ENCODE data around the gene ADGRL3. TPM values are rescaled to one million over a fixed set of nuclear protein-coding genes. Genes with fewer than 3 reads are reported as not detected.

Gene ADGRL3
- total RNA-seq, 3 donors from 2014 or later (not counting 1 experiment from before 2014, with no cell fraction given), result not detected

- Histone ChIP-seq H3K4me3 (ENCODE audit: low read length) (no peak overlapping the region), H3K27ac (ENCODE audit: low read length) (no peak overlapping the region), H3K4me1 (ENCODE audit: control insufficient read depth, insufficient read depth, low read length) (no peaks in the 10 kb centered on the region), H3K27me3 (ENCODE audit: control insufficient read depth, insufficient read depth, low read length) (no peaks in the 10 kb centered on the region), H3K36me3 (ENCODE audit: control insufficient read depth, insufficient read depth, low read length) (no peaks in the 10 kb centered on the region), H3K9me3 (ENCODE audit: control insufficient read depth, insufficient read depth, low read length) (no peaks in the 10 kb centered on the region)
- Mint-ChIP-seq H3K27ac (no peak overlapping the region), H3K4me1 (no peaks in the 10 kb centered on the region), H3K36me3 (no peaks in the 10 kb centered on the region), H3K9me3 (peaks cover 6 to 12% of the 10 kb centered on the region in 2 donors), H3K4me3 (no peak overlapping the region), H3K27me3 (ENCODE audit: low read depth in 2 of 2) (no peaks in the 10 kb centered on the region)
- intact Hi-C loops (cut with micrococcal nuclease), result no loop called here
- no peak for TF ChIP-seq CTCF (IDR thresholded peaks at IDR 0.05)
- WGBS (ENCODE audit: insufficient coverage), result no CpG with 5 or more reads among the region's 1 CpG
- no peak for ATAC-seq
- DNase-seq, result no peak
Measured at GRCh38 chr4:61648264-61648663, 448.1 kb downstream of the ADGRL3 start.

- no peak overlapping the region for H3K4me3 Mint-ChIP-seq
- H3K36me3 Mint-ChIP-seq, result no peaks in the 10 kb centered on the region
- WGBS (ENCODE audit: insufficient coverage), result no CpG with 5 or more reads among the region's 2 CpGs
- Histone ChIP-seq H3K27me3 (ENCODE audit: control insufficient read depth, insufficient read depth, low read length) (no peaks in the 10 kb centered on the region), H3K9me3 (ENCODE audit: control insufficient read depth, insufficient read depth, low read length) (peaks cover under 1% of the 10 kb centered on the region), H3K27ac (ENCODE audit: low read length) (no peak overlapping the region), H3K4me3 (ENCODE audit: low read length) (no peak overlapping the region), H3K4me1 (ENCODE audit: control insufficient read depth, insufficient read depth, low read length) (no peaks in the 10 kb centered on the region), H3K36me3 (ENCODE audit: control insufficient read depth, insufficient read depth, low read length) (no peaks in the 10 kb centered on the region)
- H3K27ac Mint-ChIP-seq, result no peak overlapping the region
- ATAC-seq (no peak), DNase-seq (no peak)
- intact Hi-C loops (cut with micrococcal nuclease), result no loop called here
- peaks cover 16 to 18% of the 10 kb centered on the region in 2 donors for H3K9me3 Mint-ChIP-seq
- H3K27me3 Mint-ChIP-seq (ENCODE audit: low read depth in 2 of 2), result no peaks in the 10 kb centered on the region
- H3K4me1 Mint-ChIP-seq, result no peaks in the 10 kb centered on the region
- TF ChIP-seq CTCF (IDR thresholded peaks at IDR 0.05), result no peak
Measured at GRCh38 chr4:61657016-61657415, 456.9 kb downstream of the ADGRL3 start.

- no peaks in the 10 kb centered on the region for H3K27me3 Mint-ChIP-seq (ENCODE audit: low read depth in 2 of 2)
- WGBS (ENCODE audit: insufficient coverage), result 86% methylated on average over 7 of the region's 7 CpGs
- Histone ChIP-seq H3K27me3 (ENCODE audit: control insufficient read depth, insufficient read depth, low read length) (no peaks in the 10 kb centered on the region), H3K4me3 (ENCODE audit: low read length) (no peak overlapping the region), H3K4me1 (ENCODE audit: control insufficient read depth, insufficient read depth, low read length) (no peaks in the 10 kb centered on the region), H3K9me3 (ENCODE audit: control insufficient read depth, insufficient read depth, low read length) (peaks cover 16% of the 10 kb centered on the region), H3K36me3 (ENCODE audit: control insufficient read depth, insufficient read depth, low read length) (no peaks in the 10 kb centered on the region), H3K27ac (ENCODE audit: low read length) (no peak overlapping the region)
- peaks cover 11 to 14% of the 10 kb centered on the region in 2 donors for H3K9me3 Mint-ChIP-seq
- DNase-seq (no peak), ATAC-seq (no peak)
- TF ChIP-seq CTCF (IDR thresholded peaks at IDR 0.05), result no peak
- no peak overlapping the region for H3K4me3 Mint-ChIP-seq
- H3K36me3 Mint-ChIP-seq, result no peaks in the 10 kb centered on the region
- no peak overlapping the region for H3K27ac Mint-ChIP-seq
- H3K4me1 Mint-ChIP-seq, result no peaks in the 10 kb centered on the region
- intact Hi-C loops (cut with micrococcal nuclease), result no loop called here
Measured at GRCh38 chr4:61661960-61662359, 461.8 kb downstream of the ADGRL3 start.

GRCh38 chr4:61662362-61662761 lies 462.2 kb downstream of the ADGRL3 start:
- H3K9me3 Mint-ChIP-seq, result peaks cover 10 to 12% of the 10 kb centered on the region in 2 donors
- intact Hi-C loops (cut with micrococcal nuclease), result no loop called here
- ATAC-seq (no peak), DNase-seq (no peak)
- Histone ChIP-seq H3K36me3 (ENCODE audit: control insufficient read depth, insufficient read depth, low read length) (no peaks in the 10 kb centered on the region), H3K27ac (ENCODE audit: low read length) (no peak overlapping the region), H3K4me3 (ENCODE audit: low read length) (no peak overlapping the region), H3K27me3 (ENCODE audit: control insufficient read depth, insufficient read depth, low read length) (no peaks in the 10 kb centered on the region), H3K9me3 (ENCODE audit: control insufficient read depth, insufficient read depth, low read length) (peaks cover 16% of the 10 kb centered on the region), H3K4me1 (ENCODE audit: control insufficient read depth, insufficient read depth, low read length) (no peaks in the 10 kb centered on the region)
- no peaks in the 10 kb centered on the region for H3K36me3 Mint-ChIP-seq
- H3K4me1 Mint-ChIP-seq, result no peaks in the 10 kb centered on the region
- H3K27me3 Mint-ChIP-seq (ENCODE audit: low read depth in 2 of 2), result no peaks in the 10 kb centered on the region
- WGBS (ENCODE audit: insufficient coverage), result 92% methylated on average over 5 of the region's 5 CpGs
- no peak overlapping the region for H3K27ac Mint-ChIP-seq
- TF ChIP-seq CTCF (IDR thresholded peaks at IDR 0.05), result no peak
- H3K4me3 Mint-ChIP-seq, result no peak overlapping the region
